HG03066 (cell line): ENCODE measurements around the gene CHST3.

Experiments used
- ATAC-seq: cut with Tn5 transposase; IDR thresholded peaks from one replicate; pipeline ENCODE4 v1.9.1; 2021; ENCODE audit warnings: low read depth; ENCODE audit not compliant: unreplicated experiment

The CHST3 gene

GRCh38 chr10:72008096-72008981 is 44.1 kb downstream of the CHST3 start:
- ATAC-seq = no peak

GRCh38 chr10:72009051-72009424 is 44.8 kb downstream of the CHST3 start:
- no peak for ATAC-seq

- no peak for ATAC-seq
Measured at GRCh38 chr10:72009425-72010081, 45.4 kb downstream of the CHST3 start.

- ATAC-seq = no peak
Measured at GRCh38 chr10:72010234-72010973, 46.2 kb downstream of the CHST3 start.

- ATAC-seq = no peak
Measured at GRCh38 chr10:72011016-72011415, 46.8 kb downstream of the CHST3 start.

GRCh38 chr10:72011468-72011867 is 47.3 kb downstream of the CHST3 start:
- no peak for ATAC-seq

GRCh38 chr10:72011976-72012512 is 47.8 kb downstream of the CHST3 start:
- ATAC-seq = no peak

- no peak for ATAC-seq
Measured at GRCh38 chr10:72012796-72013195, 48.6 kb downstream of the CHST3 start.

- ATAC-seq = no peak
Measured at GRCh38 chr10:72013202-72013945, 49.2 kb downstream of the CHST3 start.

GRCh38 chr10:72014197-72014596 is 50.0 kb downstream of the CHST3 start:
- no peak for ATAC-seq

GRCh38 chr10:72014785-72015480 is 50.7 kb downstream of the CHST3 start:
- no peak for ATAC-seq

- no peak for ATAC-seq
Measured at GRCh38 chr10:72015841-72016240, 51.6 kb downstream of the CHST3 start.

- no peak for ATAC-seq
Measured at GRCh38 chr10:72016608-72017300, 52.6 kb downstream of the CHST3 start.

GRCh38 chr10:72019085-72019876 is 55.1 kb downstream of the CHST3 start:
- ATAC-seq = no peak

- no peak for ATAC-seq
Measured at GRCh38 chr10:72020914-72021809, 57.0 kb downstream of the CHST3 start.

GRCh38 chr10:72022228-72022627 is 58.0 kb downstream of the CHST3 start:
- no peak for ATAC-seq

GRCh38 chr10:72024596-72024995 is 60.4 kb downstream of the CHST3 start:
- ATAC-seq = no peak
